Immature natural killer cell (primary cell): ENCODE results near the gene SPECC1. TPM values are rescaled to one million over a fixed set of nuclear protein-coding genes. Genes with fewer than 3 reads are reported as not detected.

Experiments
- DNase-seq, 3 donors: peaks; one replicate each; pipeline ENCODE4 v3.0.0; 2022; ENCODE audit warnings: mixed read lengths in 1 of 3
- H3K27ac Mint-ChIP-seq, 6 donors: one replicate each; pipeline ENCODE4 v1.8.0; 2020; ENCODE audit warnings: mixed read lengths in 6 of 6, mild to moderate bottlenecking in 5 of 6, inconsistent platforms in 4 of 6, moderate library complexity in 3 of 6
- H3K27me3 Mint-ChIP-seq, 3 donors: one replicate each; pipeline ENCODE4 v1.8.0; 2020 to 2021; ENCODE audit warnings: low read depth in 3 of 3, mild to moderate bottlenecking in 3 of 3, mixed read lengths in 3 of 3, moderate library complexity in 3 of 3, inconsistent platforms in 1 of 3
- H3K36me3 Mint-ChIP-seq, 3 donors: one replicate each; pipeline ENCODE4 v1.8.0; 2020; ENCODE audit warnings: mixed read lengths in 3 of 3, inconsistent platforms in 2 of 3, mild to moderate bottlenecking in 2 of 3
- H3K4me1 Mint-ChIP-seq, 2 donors: one replicate each; pipeline ENCODE4 v1.8.0; 2020; ENCODE audit warnings: inconsistent platforms in 2 of 2, mild to moderate bottlenecking in 2 of 2, mixed read lengths in 2 of 2, moderate library complexity in 1 of 2
- H3K4me3 Mint-ChIP-seq, 5 donors: one replicate each; pipeline ENCODE4 v1.8.0; 2020; ENCODE audit warnings: mild to moderate bottlenecking in 5 of 5, mixed read lengths in 5 of 5, inconsistent platforms in 3 of 5, moderate library complexity in 3 of 5
- H3K9me3 Mint-ChIP-seq, 6 donors: one replicate each; pipeline ENCODE4 v1.8.0; 2020; ENCODE audit warnings: mild to moderate bottlenecking in 6 of 6, mixed read lengths in 6 of 6, inconsistent platforms in 4 of 6, moderate library complexity in 3 of 6
- polyA plus RNA-seq, 3 donors: library from polyadenylated mRNA; unstranded; fragments of 300-500 nt; fragmentation: Illumina TruSeq; gene quantifications; one replicate each; pipeline ENCODE4 v1.2.3, GENCODE V29; 2021

Gene SPECC1
- polyA plus RNA-seq, 3 donors from 2014 or later = 6.0 to 43.3 (median 25.5) TPM

DNA sequence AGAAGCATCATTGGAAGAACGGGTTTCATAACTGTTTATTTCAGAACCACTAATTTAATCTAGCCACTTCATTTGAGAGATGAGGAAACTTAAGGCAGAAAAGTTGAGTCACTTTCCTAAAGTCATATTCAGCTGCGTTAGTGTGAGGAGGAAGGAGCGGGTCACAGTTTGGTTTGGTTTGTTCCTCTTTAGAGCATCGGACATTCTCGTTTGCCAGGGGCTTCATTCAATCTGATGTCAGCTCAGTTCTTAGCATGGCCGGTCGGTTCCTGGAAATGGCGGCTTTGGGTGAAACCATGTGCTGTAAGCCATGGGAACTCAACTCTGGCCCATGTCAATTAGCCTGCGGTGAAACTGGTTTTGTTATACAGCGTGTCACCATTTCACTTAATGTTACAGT is 271.7 kb downstream of the SPECC1 start:
- DNase-seq = no peak
- H3K36me3 Mint-ChIP-seq = peaks cover 0 to 25% (median 3%) of the 10 kb centered on the region in 3 donors
- H3K27ac Mint-ChIP-seq = peak overlapping the region in 1 of 6 donors; percentile 51

DNA sequence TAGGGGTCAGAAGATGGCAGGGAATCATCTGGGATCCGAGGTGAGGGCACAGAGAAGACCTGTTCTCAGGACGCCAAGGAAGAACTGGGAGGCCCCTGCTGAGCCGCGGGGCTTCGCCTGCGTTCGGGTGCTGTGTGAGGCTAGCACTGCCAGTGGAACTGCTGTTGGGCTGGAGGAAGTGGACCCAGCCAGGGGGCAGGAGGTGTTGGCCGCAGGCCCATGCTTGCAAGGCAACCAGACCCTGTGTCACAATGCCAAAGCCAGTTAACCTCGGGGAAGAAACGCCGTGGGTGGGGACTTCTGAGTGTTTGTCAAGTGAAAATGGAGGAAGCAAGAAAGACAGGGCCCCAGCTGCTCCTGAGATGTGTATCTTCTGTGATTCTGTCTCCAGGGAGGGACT is 272.7 kb downstream of the SPECC1 start:
- Mint-ChIP-seq H3K27ac (peak overlapping the region in 4 of 6 donors; percentile 2 to 45 (median 28)), H3K27me3 (peaks cover 0 to 5% (median 4%) of the 10 kb centered on the region in 3 donors), H3K36me3 (peaks cover 0 to 25% (median 3%) of the 10 kb centered on the region in 3 donors), H3K4me3 (no peak overlapping the region), H3K9me3 (no peaks in the 10 kb centered on the region), H3K4me1 (peaks cover 2 to 29% of the 10 kb centered on the region in 2 donors)
- DNase-seq = peak in 1 of 3 donors; percentile 19

More for the DNA sequence above, 271.7 kb downstream of the SPECC1 start:
- H3K4me3 Mint-ChIP-seq = no peak overlapping the region
- peaks cover 0 to 5% (median 4%) of the 10 kb centered on the region in 3 donors for H3K27me3 Mint-ChIP-seq
- peaks cover 12 to 39% of the 10 kb centered on the region in 2 donors for H3K4me1 Mint-ChIP-seq
- no peaks in the 10 kb centered on the region for H3K9me3 Mint-ChIP-seq

DNA sequence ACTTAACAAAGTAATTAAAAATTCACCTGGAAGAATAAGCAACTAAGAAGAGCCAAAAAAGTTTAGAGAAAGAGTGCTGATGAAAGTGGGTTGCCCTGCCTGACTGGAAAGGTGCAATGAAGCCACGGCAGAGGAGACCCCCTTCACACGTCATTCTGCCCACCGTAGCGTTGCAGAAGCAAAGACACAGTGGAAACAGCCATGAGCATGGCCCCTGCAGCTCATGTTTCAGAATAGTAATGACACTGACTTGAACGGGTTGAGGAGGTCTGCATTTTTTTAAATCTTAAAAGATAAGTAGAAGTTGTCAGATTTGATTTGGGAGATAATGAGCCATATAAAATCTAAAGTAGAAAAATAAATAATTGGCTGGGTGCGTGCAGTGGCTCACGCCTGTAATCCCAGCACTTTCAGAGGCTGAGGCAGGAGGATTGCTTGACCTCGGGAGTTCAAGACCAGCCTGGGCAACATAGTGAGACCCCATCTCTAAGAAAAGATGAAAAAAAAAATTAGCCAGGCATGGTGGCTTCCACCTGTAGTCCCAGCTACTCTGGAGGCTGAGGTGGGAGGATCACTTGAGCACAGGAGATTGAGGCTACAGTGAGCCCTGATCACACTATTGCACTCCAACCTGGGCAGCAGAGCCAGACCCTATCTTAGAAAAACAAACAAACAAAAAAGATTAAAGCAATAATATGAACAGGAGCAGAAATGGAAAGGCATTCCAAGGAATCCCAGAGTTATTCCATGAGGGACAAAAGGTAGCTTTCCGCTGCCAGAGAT is 273.6 kb downstream of the SPECC1 start:
- H3K9me3 Mint-ChIP-seq = no peaks in the 10 kb centered on the region
- peaks cover 0 to 25% (median 3%) of the 10 kb centered on the region in 3 donors for H3K36me3 Mint-ChIP-seq
- no peak for DNase-seq
- peaks cover 1 to 24% of the 10 kb centered on the region in 2 donors for H3K4me1 Mint-ChIP-seq
- H3K4me3 Mint-ChIP-seq = no peak overlapping the region
- H3K27ac Mint-ChIP-seq = peak overlapping the region in 2 of 6 donors; percentile 29 to 45
- H3K27me3 Mint-ChIP-seq = peaks cover 0 to 5% (median 4%) of the 10 kb centered on the region in 3 donors

DNA sequence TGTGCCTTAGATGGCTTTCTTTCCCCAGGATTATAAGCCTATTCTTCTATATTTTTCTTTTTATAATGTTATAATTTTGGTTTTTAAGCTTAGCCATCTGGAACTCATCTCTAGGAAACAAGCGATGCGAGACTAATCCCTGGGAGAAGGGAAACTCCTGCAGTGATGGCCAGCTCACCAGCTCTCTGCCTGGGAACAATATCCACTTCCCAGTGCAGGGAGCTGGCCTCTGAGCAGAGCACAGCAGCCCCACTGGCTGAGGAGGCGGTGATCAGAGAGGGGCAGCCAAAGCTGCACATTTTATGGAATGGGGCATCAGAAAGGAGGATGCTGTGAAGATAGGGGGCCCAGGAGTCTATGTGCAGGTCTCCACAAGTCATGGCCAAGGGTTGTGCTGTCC is 274.9 kb downstream of the SPECC1 start:
- no peak for DNase-seq
- Mint-ChIP-seq H3K4me3 (no peak overlapping the region), H3K9me3 (no peaks in the 10 kb centered on the region), H3K36me3 (peaks cover 3 to 33% (median 5%) of the 10 kb centered on the region in 3 donors), H3K4me1 (peaks cover 1 to 19% of the 10 kb centered on the region in 2 donors), H3K27me3 (peaks cover 0 to 5% (median 4%) of the 10 kb centered on the region in 3 donors), H3K27ac (no peak overlapping the region)

GRCh38 chr17:20284570-20285295 is 275.6 kb downstream of the SPECC1 start:
- no peak for DNase-seq
- peaks cover 1 to 20% of the 10 kb centered on the region in 2 donors for H3K4me1 Mint-ChIP-seq
- H3K4me3 Mint-ChIP-seq = no peak overlapping the region
- H3K9me3 Mint-ChIP-seq = no peaks in the 10 kb centered on the region
- H3K27me3 Mint-ChIP-seq = peaks cover 0 to 5% (median 4%) of the 10 kb centered on the region in 3 donors
- H3K27ac Mint-ChIP-seq = no peak overlapping the region
- H3K36me3 Mint-ChIP-seq = peaks cover 3 to 30% (median 8%) of the 10 kb centered on the region in 3 donors

GRCh38 chr17:20289984-20290383 is 280.8 kb downstream of the SPECC1 start:
- Mint-ChIP-seq H3K27ac (no peak overlapping the region), H3K27me3 (peaks cover 0 to 2% (median 2%) of the 10 kb centered on the region in 3 donors), H3K36me3 (peaks cover 4 to 22% (median 20%) of the 10 kb centered on the region in 3 donors), H3K4me3 (no peak overlapping the region), H3K4me1 (peaks cover 0 to 6% of the 10 kb centered on the region in 2 donors), H3K9me3 (no peaks in the 10 kb centered on the region)
- no peak for DNase-seq

DNA sequence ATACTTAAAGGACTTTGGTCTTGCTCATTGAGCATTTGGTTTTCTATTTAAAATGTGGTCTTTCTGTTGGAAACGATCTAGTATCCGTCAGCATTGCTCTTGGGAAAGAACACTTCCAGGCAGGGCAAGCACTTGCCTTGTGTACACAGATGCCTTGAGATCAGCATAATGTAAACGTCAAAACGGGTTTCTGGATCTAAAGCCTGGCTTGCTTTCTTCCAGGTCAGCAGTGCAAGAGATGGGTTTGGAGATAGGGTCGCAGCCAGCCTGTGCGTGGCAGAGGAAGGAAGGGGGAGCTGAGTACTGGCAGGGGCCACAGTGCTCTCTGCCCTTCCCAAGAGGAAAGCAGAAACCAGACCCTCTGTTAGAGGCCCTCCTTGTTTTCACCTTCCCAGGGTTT is 282.7 kb downstream of the SPECC1 start:
- DNase-seq = no peak
- H3K27ac Mint-ChIP-seq = no peak overlapping the region
- peaks cover 2 to 6% of the 10 kb centered on the region in 2 donors for H3K4me1 Mint-ChIP-seq
- H3K36me3 Mint-ChIP-seq = peaks cover 4 to 29% (median 22%) of the 10 kb centered on the region in 3 donors
- H3K27me3 Mint-ChIP-seq = peaks cover 0 to 2% (median 2%) of the 10 kb centered on the region in 3 donors
- no peak overlapping the region for H3K4me3 Mint-ChIP-seq
- no peaks in the 10 kb centered on the region for H3K9me3 Mint-ChIP-seq

GRCh38 chr17:20293501-20293900 is 284.3 kb downstream of the SPECC1 start:
- H3K4me1 Mint-ChIP-seq = peaks cover 2 to 6% of the 10 kb centered on the region in 2 donors
- no peak overlapping the region for H3K4me3 Mint-ChIP-seq
- peaks cover 0 to 2% (median 2%) of the 10 kb centered on the region in 3 donors for H3K27me3 Mint-ChIP-seq
- peak overlapping the region in 1 of 6 donors; percentile 64 for H3K27ac Mint-ChIP-seq
- peaks cover 7 to 33% (median 25%) of the 10 kb centered on the region in 3 donors for H3K36me3 Mint-ChIP-seq
- DNase-seq = no peak
- H3K9me3 Mint-ChIP-seq = no peaks in the 10 kb centered on the region

GRCh38 chr17:20294120-20294519 is 285.0 kb downstream of the SPECC1 start:
- Mint-ChIP-seq H3K27me3 (peaks cover 0 to 4% (median 2%) of the 10 kb centered on the region in 3 donors), H3K4me3 (no peak overlapping the region), H3K36me3 (peaks cover 7 to 35% (median 29%) of the 10 kb centered on the region in 3 donors), H3K9me3 (no peaks in the 10 kb centered on the region), H3K4me1 (peaks cover 2 to 6% of the 10 kb centered on the region in 2 donors), H3K27ac (no peak overlapping the region)
- DNase-seq = no peak

GRCh38 chr17:20299013-20299412 is 289.9 kb downstream of the SPECC1 start:
- no peak overlapping the region for H3K4me3 Mint-ChIP-seq
- no peaks in the 10 kb centered on the region for H3K9me3 Mint-ChIP-seq
- DNase-seq = no peak
- peaks cover 0 to 2% of the 10 kb centered on the region in 2 donors for H3K4me1 Mint-ChIP-seq
- peaks cover 0 to 2% (median 0%) of the 10 kb centered on the region in 3 donors for H3K27me3 Mint-ChIP-seq
- no peak overlapping the region for H3K27ac Mint-ChIP-seq
- H3K36me3 Mint-ChIP-seq = peaks cover 3 to 29% (median 25%) of the 10 kb centered on the region in 3 donors

GRCh38 chr17:20300436-20300934 is 291.3 kb downstream of the SPECC1 start:
- Mint-ChIP-seq H3K27me3 (peaks cover 0 to 2% (median 1%) of the 10 kb centered on the region in 3 donors), H3K36me3 (peaks cover 3 to 29% (median 21%) of the 10 kb centered on the region in 3 donors), H3K9me3 (peaks cover 0 to 5% (median 1%) of the 10 kb centered on the region in 6 donors), H3K4me3 (no peak overlapping the region), H3K27ac (no peak overlapping the region), H3K4me1 (no peaks in the 10 kb centered on the region)
- DNase-seq = no peak

DNA sequence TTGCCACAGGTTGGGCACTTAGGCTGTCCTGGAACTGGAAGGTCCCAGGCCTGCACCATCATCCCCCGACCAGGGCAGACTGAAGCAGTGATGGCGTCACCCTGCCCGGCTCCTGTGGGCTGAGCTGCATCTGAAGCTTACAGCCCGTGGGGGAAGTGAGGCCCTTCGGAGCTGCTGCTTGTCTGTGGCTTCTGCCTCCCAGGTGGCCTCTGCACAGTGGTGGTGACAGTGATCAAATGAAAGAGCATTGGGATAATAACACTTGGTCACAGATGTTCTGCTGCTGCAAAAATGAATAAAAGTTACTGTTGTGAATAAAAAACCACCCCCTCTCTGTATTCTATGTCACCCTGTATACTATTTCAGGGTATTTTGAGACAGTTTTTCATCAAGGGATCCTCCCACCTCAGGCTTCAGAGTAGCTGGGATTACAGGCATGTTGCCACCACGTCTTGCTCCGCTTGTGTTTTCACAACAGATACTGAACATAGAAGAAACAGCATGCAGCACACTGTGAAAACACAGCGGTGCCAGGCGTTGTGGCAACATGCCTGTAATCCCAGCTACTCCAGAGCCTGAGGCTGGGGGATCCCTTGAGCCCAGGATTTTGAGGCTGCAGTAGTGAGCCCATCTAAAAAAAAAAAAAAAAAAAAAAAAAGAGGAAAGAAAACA is 293.2 kb downstream of the SPECC1 start:
- Mint-ChIP-seq H3K27ac (no peak overlapping the region), H3K27me3 (peaks cover 0 to 3% (median 1%) of the 10 kb centered on the region in 3 donors), H3K36me3 (peaks cover 17 to 37% (median 34%) of the 10 kb centered on the region in 3 donors), H3K4me3 (no peak overlapping the region), H3K9me3 (peaks cover 3 to 20% (median 9%) of the 10 kb centered on the region in 6 donors), H3K4me1 (no peaks in the 10 kb centered on the region)
- DNase-seq = no peak

DNA sequence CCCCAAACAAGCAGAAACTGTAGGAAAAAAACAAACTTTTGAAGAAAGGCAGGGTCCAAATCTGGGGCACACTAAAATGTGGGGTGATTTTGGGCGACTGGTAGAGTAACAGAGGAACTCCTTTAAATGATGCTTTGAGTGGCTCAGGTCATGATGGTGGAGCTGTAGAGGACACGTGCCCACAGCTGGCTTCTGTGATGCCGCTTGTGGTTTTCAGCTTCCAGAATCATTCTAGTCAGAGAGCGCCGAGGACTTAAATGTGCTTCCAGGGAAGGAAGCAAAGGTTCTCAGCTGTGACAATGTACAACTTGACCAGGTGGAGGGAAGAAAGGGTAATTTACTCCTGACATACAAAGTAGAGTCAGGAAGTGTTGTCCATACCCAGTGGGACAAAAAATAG is 295.8 kb downstream of the SPECC1 start:
- DNase-seq = no peak
- H3K27ac Mint-ChIP-seq = peak overlapping the region in 1 of 6 donors; percentile 30
- no peaks in the 10 kb centered on the region for H3K4me1 Mint-ChIP-seq
- no peak overlapping the region for H3K4me3 Mint-ChIP-seq
- peaks cover 16 to 40% (median 33%) of the 10 kb centered on the region in 3 donors for H3K36me3 Mint-ChIP-seq
- peaks cover 5 to 22% (median 11%) of the 10 kb centered on the region in 6 donors for H3K9me3 Mint-ChIP-seq
- peaks cover 1 to 2% (median 2%) of the 10 kb centered on the region in 3 donors for H3K27me3 Mint-ChIP-seq
